SW 1271 (cell line): ENCODE data around the gene MYOZ2.
"Not testable (repeated sequence)": the region's sequence is repeated elsewhere in the genome, so short reads cannot be mapped to it uniquely, and the experiment has no call there.

Experiments
- DNase-seq, 2 experiments: peaks; one replicate each; lab custom pipeline; 2025; lab: John Stamatoyannopoulos, UW

Gene MYOZ2

GRCh38 chr4:119128148-119128547, 7.5 kb upstream of the MYOZ2 start:
- no peak for DNase-seq

- no peak for DNase-seq
Measured at GRCh38 chr4:119130365-119131065, 5.1 kb upstream of the MYOZ2 start.

GRCh38 chr4:119131164-119131563, 4.5 kb upstream of the MYOZ2 start:
- DNase-seq, result no peak

- DNase-seq, result no peak
Measured at GRCh38 chr4:119132306-119132705, 3.3 kb upstream of the MYOZ2 start.

- DNase-seq, result no peak
Measured at GRCh38 chr4:119136546-119136945, 914 bp downstream of the MYOZ2 start.

GRCh38 chr4:119138046-119138445, 2.4 kb downstream of the MYOZ2 start:
- DNase-seq, result no peak

- DNase-seq, result no peak
Measured at GRCh38 chr4:119139311-119139710, 3.7 kb downstream of the MYOZ2 start.

- no peak for DNase-seq
Measured at GRCh38 chr4:119139822-119140252, 4.2 kb downstream of the MYOZ2 start.

GRCh38 chr4:119141283-119141682, 5.7 kb downstream of the MYOZ2 start:
- not testable (repeated sequence) for DNase-seq

GRCh38 chr4:119142833-119143232, 7.2 kb downstream of the MYOZ2 start:
- DNase-seq, result no peak

GRCh38 chr4:119143341-119143740, 7.7 kb downstream of the MYOZ2 start:
- DNase-seq, result not testable (repeated sequence)

- DNase-seq, result no peak
Measured at GRCh38 chr4:119149110-119149509, 13.5 kb downstream of the MYOZ2 start.

GRCh38 chr4:119151161-119151560, 15.5 kb downstream of the MYOZ2 start:
- no peak for DNase-seq

GRCh38 chr4:119152741-119153140, 17.1 kb downstream of the MYOZ2 start:
- DNase-seq, result no peak

GRCh38 chr4:119162174-119162573, 26.5 kb downstream of the MYOZ2 start:
- DNase-seq, result no peak

GRCh38 chr4:119165767-119166166, 30.1 kb downstream of the MYOZ2 start:
- DNase-seq, result no peak

- no peak for DNase-seq
Measured at GRCh38 chr4:119170195-119170594, 34.6 kb downstream of the MYOZ2 start.

- no peak for DNase-seq
Measured at GRCh38 chr4:119172223-119172622, 36.6 kb downstream of the MYOZ2 start.

- DNase-seq, result not testable (repeated sequence)
Measured at GRCh38 chr4:119173729-119174361, 38.2 kb downstream of the MYOZ2 start.

- no peak for DNase-seq
Measured at GRCh38 chr4:119179011-119179410, 43.4 kb downstream of the MYOZ2 start.

GRCh38 chr4:119184128-119184527, 48.5 kb downstream of the MYOZ2 start:
- DNase-seq, result no peak

- no peak for DNase-seq
Measured at GRCh38 chr4:119189638-119190037, 54.0 kb downstream of the MYOZ2 start.

- DNase-seq, result no peak
Measured at GRCh38 chr4:119190354-119190753, 54.7 kb downstream of the MYOZ2 start.

GRCh38 chr4:119191505-119191904, 55.9 kb downstream of the MYOZ2 start:
- no peak for DNase-seq
